DND-41 (cell line): ENCODE results near the gene SAXO1.

Experiments
- CTCF ChIP-seq: IDR thresholded peaks from 2 replicates; pipeline ENCODE4 v1.5.1; 2012; ENCODE audit warnings: borderline replicate concordance, low read length, moderate library complexity, mild to moderate bottlenecking; ENCODE audit not compliant: poor library complexity, severe bottlenecking; ENCODE audit errors: extremely low read depth
- EZH2 ChIP-seq: IDR thresholded peaks from 3 replicates; pipeline ENCODE4 v1.6.1; 2012; ENCODE audit warnings: borderline replicate concordance, low read depth, mild to moderate bottlenecking, moderate library complexity, low read length, inconsistent platforms; ENCODE audit not compliant: severe bottlenecking

- no peak for TF ChIP-seq CTCF
- TF ChIP-seq EZH2, result no peak
Observed at GRCh38 chr9:18889550-18889949, 143.5 kb downstream of the SAXO1 start.
